Muscle layer of duodenum (tissue), 2 donors: ENCODE measurements around the gene RASAL2.

Experiments
- H3K27ac ChIP-seq: one replicate; pipeline ENCODE4 v1.7.0; 2013; ENCODE audit warnings: mild to moderate bottlenecking, low read length
- H3K27me3 ChIP-seq: one replicate; pipeline ENCODE4 v1.7.0; 2013; ENCODE audit warnings: low read depth, mild to moderate bottlenecking, control low read depth, low read length
- H3K36me3 ChIP-seq, 2 donors: one replicate each; pipeline ENCODE4 v1.7.0; 2013; ENCODE audit warnings: low read length in 2 of 2, control low read depth in 1 of 2, mild to moderate bottlenecking in 1 of 2; ENCODE audit not compliant: insufficient read depth in 2 of 2, control insufficient read depth in 1 of 2
- H3K4me1 ChIP-seq, 2 donors: one replicate each; pipeline ENCODE4 v1.7.0; 2013; ENCODE audit warnings: low read length in 2 of 2, mild to moderate bottlenecking in 2 of 2, control low read depth in 1 of 2, moderate library complexity in 1 of 2; ENCODE audit not compliant: insufficient read depth in 2 of 2, control insufficient read depth in 1 of 2
- H3K4me3 ChIP-seq, 2 donors: one replicate each; pipeline ENCODE4 v1.7.0; 2013; ENCODE audit warnings: low read length in 2 of 2, low read depth in 1 of 2, mild to moderate bottlenecking in 1 of 2
- H3K9me3 ChIP-seq, 2 donors: one replicate each; pipeline ENCODE4 v1.7.0; 2013; ENCODE audit warnings: low read length in 2 of 2, control low read depth in 1 of 2, mild to moderate bottlenecking in 1 of 2; ENCODE audit not compliant: control insufficient read depth in 1 of 2
- donor health status: healthy.

RASAL2 gene

DNA sequence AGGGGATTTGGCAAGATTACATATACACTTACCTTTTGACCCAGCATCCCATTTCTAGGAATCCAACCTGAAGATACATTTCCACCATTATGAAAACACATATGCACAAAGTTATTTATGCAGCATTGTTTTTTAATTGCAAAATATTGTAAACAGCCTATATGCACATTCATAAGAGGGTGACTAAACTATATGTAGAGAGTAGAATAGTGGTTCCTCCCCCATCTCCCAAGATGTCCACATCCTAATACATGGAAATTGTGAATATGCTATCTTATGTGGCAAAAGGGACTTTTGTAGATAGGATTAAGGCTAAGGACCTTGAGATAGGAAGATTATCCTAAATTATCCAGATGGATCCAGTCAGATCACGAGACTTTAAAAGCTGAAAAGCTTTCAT, 311.2 kb downstream of the RASAL2 start:
- no peaks in the 10 kb centered on the region for H3K36me3 ChIP-seq
- no peaks in the 10 kb centered on the region for H3K27me3 ChIP-seq
- H3K4me1 ChIP-seq: peaks cover 0 to 12% of the 10 kb centered on the region in 2 donors
- H3K4me3 ChIP-seq: no peak overlapping the region
- H3K9me3 ChIP-seq: no peaks in the 10 kb centered on the region
- H3K27ac ChIP-seq: no peak overlapping the region

DNA sequence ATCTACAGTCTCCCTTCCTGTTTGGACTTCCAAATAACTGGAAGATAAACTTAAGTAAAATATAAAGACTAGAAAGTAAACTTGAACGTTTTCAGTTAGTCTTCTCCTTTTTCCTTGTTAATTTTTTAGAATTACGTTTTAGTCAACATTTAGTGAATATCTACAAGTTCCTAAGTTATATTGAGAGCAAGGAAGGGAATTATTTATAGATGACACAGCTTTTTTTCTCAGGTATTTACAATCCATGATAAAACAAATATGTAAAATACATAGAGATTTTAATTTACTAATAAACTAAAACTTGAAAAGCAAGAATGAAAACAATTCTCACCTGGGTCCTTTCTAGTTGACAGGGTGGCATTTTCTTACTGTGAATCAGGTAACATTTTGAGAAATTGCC, 313.3 kb downstream of the RASAL2 start:
- Histone ChIP-seq H3K4me1 (peaks cover 0 to 12% of the 10 kb centered on the region in 2 donors), H3K27me3 (no peaks in the 10 kb centered on the region), H3K9me3 (no peaks in the 10 kb centered on the region), H3K36me3 (no peaks in the 10 kb centered on the region), H3K27ac (no peak overlapping the region), H3K4me3 (no peak overlapping the region)

DNA sequence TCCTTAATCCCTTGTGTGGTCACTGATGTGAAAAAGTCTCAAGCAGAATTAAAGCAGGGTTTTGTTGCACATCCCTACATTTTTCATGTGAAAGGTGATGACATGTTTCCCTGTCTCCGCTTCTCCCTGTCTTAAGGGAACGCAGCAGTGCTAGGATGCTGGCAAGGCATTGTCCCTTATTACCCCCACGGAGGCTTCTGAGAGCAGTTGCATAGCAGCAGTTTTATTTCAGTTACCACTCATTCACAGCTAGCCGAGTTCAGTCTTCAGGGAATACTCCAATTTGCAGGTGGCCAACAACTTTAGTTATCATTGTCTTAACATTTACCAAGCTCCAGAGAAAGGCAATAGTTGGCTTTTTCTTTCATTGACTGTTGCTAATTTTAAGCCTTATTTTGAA, 313.8 kb downstream of the RASAL2 start:
- Histone ChIP-seq H3K4me3 (no peak overlapping the region), H3K27me3 (no peaks in the 10 kb centered on the region)

DNA sequence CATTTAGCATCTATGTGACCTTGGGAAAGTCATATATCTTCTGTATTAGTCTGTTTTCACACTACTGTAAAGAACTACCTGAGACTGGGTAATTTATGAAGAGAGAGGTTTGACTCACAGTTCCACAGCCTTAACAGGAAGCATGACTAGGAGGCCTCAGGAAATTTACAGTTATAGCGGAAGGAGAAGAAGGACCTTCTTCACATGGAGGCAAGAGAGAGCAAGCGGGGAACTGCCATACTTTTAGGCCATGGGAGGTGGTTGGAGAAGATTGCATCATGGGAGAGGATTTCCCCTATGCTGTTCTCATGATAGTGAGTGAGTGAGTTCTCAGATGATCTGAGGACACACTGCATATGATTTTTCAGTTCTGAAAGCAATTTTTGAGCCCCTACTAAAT, 315.0 kb downstream of the RASAL2 start:
- Histone ChIP-seq H3K27ac (no peak overlapping the region), H3K36me3 (no peaks in the 10 kb centered on the region), H3K4me1 (peaks cover 0 to 12% of the 10 kb centered on the region in 2 donors), H3K27me3 (no peaks in the 10 kb centered on the region), H3K9me3 (no peaks in the 10 kb centered on the region), H3K4me3 (no peak overlapping the region)

More for the DNA sequence above, 313.8 kb downstream of the RASAL2 start:
- Histone ChIP-seq H3K27ac (no peak overlapping the region), H3K36me3 (no peaks in the 10 kb centered on the region), H3K9me3 (no peaks in the 10 kb centered on the region), H3K4me1 (peaks cover 0 to 12% of the 10 kb centered on the region in 2 donors)

DNA sequence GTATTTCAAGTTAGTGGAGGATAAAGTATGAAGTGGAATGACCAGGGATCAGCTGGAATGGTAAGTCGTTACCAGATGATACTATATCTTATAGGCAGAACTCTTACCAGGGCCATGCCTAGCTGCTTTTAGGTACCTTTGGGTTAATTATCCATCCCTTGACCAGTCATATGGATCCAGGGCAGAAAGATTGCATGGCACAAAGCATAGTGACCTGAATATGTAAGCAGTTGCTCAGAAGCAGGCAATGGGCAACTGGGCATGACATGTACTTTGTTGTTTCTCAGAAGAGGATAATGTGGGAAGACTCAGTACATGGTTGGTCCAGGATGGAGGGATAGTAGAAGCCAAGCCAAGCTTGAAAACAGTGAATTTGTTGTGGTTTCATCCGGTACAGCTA, 315.6 kb downstream of the RASAL2 start:
- no peaks in the 10 kb centered on the region for H3K27me3 ChIP-seq
- H3K4me3 ChIP-seq: no peak overlapping the region
- no peaks in the 10 kb centered on the region for H3K36me3 ChIP-seq
- H3K4me1 ChIP-seq: peaks cover 0 to 12% of the 10 kb centered on the region in 2 donors
- no peaks in the 10 kb centered on the region for H3K9me3 ChIP-seq
- no peak overlapping the region for H3K27ac ChIP-seq

DNA sequence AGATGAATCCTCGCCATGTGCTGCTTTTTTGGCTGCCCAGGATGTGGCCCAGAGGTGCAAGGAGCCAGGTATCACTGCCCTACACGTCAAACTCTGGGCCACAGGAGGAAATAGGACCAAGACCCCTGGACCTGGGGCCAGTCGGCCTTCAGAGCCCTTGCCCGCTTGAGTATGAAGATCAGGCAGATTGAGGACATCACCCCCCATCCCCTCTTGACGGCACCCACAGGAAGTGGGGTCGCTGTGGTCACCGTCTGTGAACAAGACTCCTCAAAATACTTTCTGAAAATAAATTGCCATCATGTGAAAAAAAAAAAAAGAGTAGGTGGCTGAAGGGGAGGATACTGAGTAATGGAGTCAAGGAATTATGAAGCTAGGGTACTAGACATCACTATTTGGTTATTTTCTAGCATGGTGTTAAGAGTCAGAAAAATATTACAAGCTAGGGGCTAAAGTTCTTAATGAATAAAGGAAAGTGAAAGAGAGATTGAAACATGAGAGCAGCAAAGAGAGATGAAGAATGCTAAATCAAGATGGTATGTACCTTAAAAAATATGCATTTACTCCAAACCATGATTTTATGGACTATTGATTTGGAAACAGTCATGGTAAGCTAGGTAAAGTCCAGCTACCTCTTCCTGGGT, 318.0 kb downstream of the RASAL2 start:
- no peak overlapping the region for H3K4me3 ChIP-seq
- no peaks in the 10 kb centered on the region for H3K36me3 ChIP-seq
- H3K27ac ChIP-seq: no peak overlapping the region
- peaks cover 0 to 12% of the 10 kb centered on the region in 2 donors for H3K4me1 ChIP-seq
- no peaks in the 10 kb centered on the region for H3K27me3 ChIP-seq
- peaks cover 0 to 3% of the 10 kb centered on the region in 2 donors for H3K9me3 ChIP-seq

DNA sequence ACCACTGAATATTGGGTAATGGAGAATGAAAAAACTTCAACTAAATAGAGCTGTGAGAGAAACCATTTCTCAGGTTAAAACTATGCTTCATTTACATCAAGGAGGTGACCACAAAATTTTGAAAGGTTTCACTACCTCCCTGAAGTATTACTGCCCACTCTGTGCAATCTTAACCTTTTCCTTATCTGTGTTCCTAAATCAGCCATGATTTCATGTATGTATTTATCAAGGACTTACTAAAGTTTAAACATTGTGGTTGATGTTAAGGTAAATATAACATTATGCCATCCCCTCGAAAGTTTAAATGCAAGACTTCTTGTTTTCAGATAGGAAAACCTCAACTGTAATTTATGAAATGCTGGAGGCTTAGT, 318.5 kb downstream of the RASAL2 start:
- H3K4me1 ChIP-seq: peaks cover 0 to 10% of the 10 kb centered on the region in 2 donors
- H3K36me3 ChIP-seq: no peaks in the 10 kb centered on the region
- H3K9me3 ChIP-seq: peaks cover 0 to 3% of the 10 kb centered on the region in 2 donors
- no peak overlapping the region for H3K27ac ChIP-seq
- H3K27me3 ChIP-seq: no peaks in the 10 kb centered on the region
- no peak overlapping the region for H3K4me3 ChIP-seq

DNA sequence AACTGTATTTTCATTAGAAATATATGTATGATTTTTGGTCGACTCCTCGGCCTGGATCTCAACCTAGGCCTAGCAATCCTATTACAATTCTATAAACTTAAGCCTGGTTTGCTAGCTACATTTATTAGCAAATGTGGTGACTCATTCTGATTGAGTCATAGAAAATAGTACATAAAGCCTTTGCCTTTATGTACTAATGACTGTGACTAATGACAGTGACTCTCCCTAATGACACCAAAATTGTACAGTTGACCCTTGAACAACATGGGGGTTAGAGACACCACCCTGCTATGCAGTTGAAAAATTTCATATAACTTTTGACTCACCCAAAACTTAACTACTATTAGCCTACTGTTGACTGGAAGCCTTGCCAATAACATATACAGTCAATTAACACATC, 324.0 kb downstream of the RASAL2 start:
- Histone ChIP-seq H3K4me3 (no peak overlapping the region), H3K27me3 (no peaks in the 10 kb centered on the region), H3K36me3 (no peaks in the 10 kb centered on the region), H3K9me3 (peaks cover 0 to 3% of the 10 kb centered on the region in 2 donors), H3K4me1 (no peaks in the 10 kb centered on the region), H3K27ac (no peak overlapping the region)

DNA sequence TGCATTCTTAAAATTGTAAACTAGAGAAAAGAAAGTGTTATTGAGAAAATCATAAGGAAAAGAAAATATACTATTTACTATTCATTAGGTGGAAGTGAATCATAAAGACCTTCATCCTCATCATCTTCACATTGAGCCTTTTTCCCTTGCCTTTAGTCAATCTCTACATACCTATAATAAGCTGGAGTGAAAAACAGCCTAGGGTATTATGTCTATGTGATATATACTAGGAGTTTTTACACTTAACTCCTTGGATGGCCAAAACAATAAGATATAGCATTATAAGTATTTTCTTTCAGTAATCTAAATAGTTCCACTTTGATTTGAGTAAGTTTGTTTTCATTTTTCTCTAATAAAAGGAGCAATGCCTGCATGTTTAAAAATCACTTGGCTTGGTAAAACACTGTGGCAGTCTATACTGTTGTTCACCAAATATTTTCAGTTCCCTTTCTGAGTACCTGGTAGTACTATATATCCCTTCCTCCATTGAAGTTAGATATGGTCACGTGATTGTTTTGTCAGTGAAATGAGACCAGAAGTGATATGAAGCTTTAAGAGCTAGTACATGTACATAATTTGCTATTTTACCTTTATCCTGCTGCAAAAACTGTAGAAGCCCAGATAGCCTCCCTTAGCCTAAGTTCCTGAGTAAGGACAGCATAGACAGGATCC, 324.5 kb downstream of the RASAL2 start:
- Histone ChIP-seq H3K27ac (no peak overlapping the region), H3K9me3 (peaks cover 0 to 3% of the 10 kb centered on the region in 2 donors), H3K4me3 (no peak overlapping the region)

DNA sequence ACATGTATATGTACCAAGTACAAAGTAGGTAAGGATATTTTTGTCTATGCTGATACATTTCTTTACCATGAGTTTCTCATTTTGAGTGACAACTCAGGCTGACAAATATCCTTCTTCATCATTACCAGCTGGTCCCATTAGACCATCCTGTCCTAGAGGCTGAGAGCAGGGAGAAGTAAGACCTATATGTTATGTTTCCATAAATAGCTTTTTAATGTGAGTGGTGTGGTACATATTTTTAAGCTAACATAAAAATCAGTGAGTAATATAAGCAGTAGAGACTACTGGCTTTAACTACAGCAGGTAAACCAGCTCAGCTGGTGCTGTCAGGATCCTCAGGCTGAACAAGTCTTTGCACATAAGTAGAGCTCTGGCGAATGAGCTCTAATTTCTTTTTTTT, 340.5 kb downstream of the RASAL2 start:
- no peak overlapping the region for H3K4me3 ChIP-seq
- no peaks in the 10 kb centered on the region for H3K4me1 ChIP-seq
- no peaks in the 10 kb centered on the region for H3K36me3 ChIP-seq
- no peak overlapping the region for H3K27ac ChIP-seq
- H3K9me3 ChIP-seq: no peaks in the 10 kb centered on the region
- H3K27me3 ChIP-seq: no peaks in the 10 kb centered on the region

More for the DNA sequence above, 324.5 kb downstream of the RASAL2 start:
- H3K27me3 ChIP-seq: no peaks in the 10 kb centered on the region
- H3K36me3 ChIP-seq: no peaks in the 10 kb centered on the region
- H3K4me1 ChIP-seq: no peaks in the 10 kb centered on the region

DNA sequence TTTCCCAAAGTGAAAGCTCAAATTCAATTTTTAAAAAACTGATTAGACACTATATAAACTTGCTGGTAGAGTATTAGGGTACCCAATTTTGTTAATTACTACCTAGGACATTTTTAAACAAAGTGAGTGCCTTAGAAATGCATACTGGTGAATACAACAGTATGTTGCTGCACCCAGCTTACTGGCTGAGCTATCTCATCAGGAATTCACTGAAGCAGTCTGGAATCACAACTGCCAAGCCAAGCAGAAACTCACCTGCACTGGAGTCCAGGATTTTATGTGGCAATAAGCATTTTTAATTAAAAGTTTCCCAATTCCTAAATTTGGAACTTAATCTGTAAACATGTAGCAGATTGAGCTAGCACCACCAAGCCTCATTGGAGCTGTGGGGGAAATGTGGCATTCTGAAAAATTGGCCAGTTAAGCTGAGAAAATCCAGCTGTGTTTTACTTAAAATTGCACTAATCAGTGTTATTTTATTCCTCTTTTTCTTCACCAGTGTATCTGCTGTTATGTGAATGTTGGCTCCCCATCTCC, 341.1 kb downstream of the RASAL2 start:
- Histone ChIP-seq H3K27ac (no peak overlapping the region), H3K4me1 (no peaks in the 10 kb centered on the region), H3K27me3 (no peaks in the 10 kb centered on the region), H3K4me3 (no peak overlapping the region), H3K36me3 (peaks cover 0 to 4% of the 10 kb centered on the region in 2 donors), H3K9me3 (no peaks in the 10 kb centered on the region)
